Liver (tissue), 9 donors: ENCODE data around the gene SVEP1. TPM values are rescaled to one million over a fixed set of nuclear protein-coding genes. Genes with fewer than 3 reads are reported as not detected.
"Not testable (repeated sequence)": the region's sequence is repeated elsewhere in the genome, so short reads cannot be mapped to it uniquely, and the experiment has no call there.

Experiments
- DNase-seq: peaks from one replicate; pipeline ENCODE4 v3.0.0-alpha.2; 2017; ENCODE audit warnings: low spot score
- H3K27ac ChIP-seq, 2 donors: one replicate each; pipeline ENCODE4 v1.7.0; 2013; ENCODE audit warnings: inconsistent platforms in 2 of 2, low read length in 2 of 2, control low read depth in 1 of 2, low read depth in 1 of 2, mild to moderate bottlenecking in 1 of 2
- H3K27me3 ChIP-seq, 4 donors: one replicate each; pipeline versions ENCODE4 v1.6.1 to v1.7.0; 2013; ENCODE audit warnings: low read length in 3 of 4, inconsistent platforms in 1 of 4, mild to moderate bottlenecking in 1 of 4, moderate library complexity in 1 of 4; ENCODE audit not compliant: control insufficient read depth in 4 of 4, insufficient read depth in 4 of 4
- H3K36me3 ChIP-seq, 4 donors: one replicate each; pipeline versions ENCODE4 v1.6.1 to v1.7.0; 2013; ENCODE audit warnings: low read length in 3 of 4, mild to moderate bottlenecking in 3 of 4, low read depth in 1 of 4, moderate library complexity in 1 of 4; ENCODE audit not compliant: control insufficient read depth in 4 of 4, insufficient read depth in 3 of 4
- H3K4me1 ChIP-seq, 4 donors: one replicate each; pipeline versions ENCODE4 v1.6.1 to v1.7.0; 2013; ENCODE audit warnings: low read length in 3 of 4, mild to moderate bottlenecking in 3 of 4, moderate library complexity in 1 of 4; ENCODE audit not compliant: control insufficient read depth in 4 of 4, insufficient read depth in 4 of 4
- H3K4me3 ChIP-seq, 3 donors: one replicate each; pipeline versions ENCODE4 v1.6.1 to v1.7.0; 2013; ENCODE audit warnings: low read length in 3 of 3, control low read depth in 1 of 3, low read depth in 1 of 3, mild to moderate bottlenecking in 1 of 3
- H3K9ac ChIP-seq, 2 donors: one replicate each; pipeline ENCODE4 v1.7.0; 2013; ENCODE audit warnings: low read length in 2 of 2, mild to moderate bottlenecking in 2 of 2, moderate library complexity in 2 of 2, control low read depth in 1 of 2, low read depth in 1 of 2
- H3K9me3 ChIP-seq, 4 donors: one replicate each; pipeline versions ENCODE4 v1.6.1 to v1.7.0; 2013; ENCODE audit warnings: low read length in 3 of 4; ENCODE audit not compliant: control insufficient read depth in 4 of 4
- FOXA2 ChIP-seq: IDR thresholded peaks from 2 replicates; pipeline ENCODE4 v1.6.1; 2016; ENCODE audit warnings: antibody characterized with exemption
- GABPA ChIP-seq, 2 donors: IDR thresholded peaks in 1 of 2; conservative IDR thresholded peaks in 1 of 2; 2 replicates each; pipeline ENCODE4 v1.6.1; 2016; ENCODE audit warnings: antibody characterized with exemption in 2 of 2, mild to moderate bottlenecking in 1 of 2, moderate library complexity in 1 of 2
- HNF4G ChIP-seq: IDR thresholded peaks from 2 replicates; pipeline ENCODE4 v1.6.1; 2016; ENCODE audit warnings: antibody characterized with exemption
- JUND ChIP-seq, 2 donors: IDR thresholded peaks; 2 replicates each; pipeline ENCODE4 v1.6.1; 2016; ENCODE audit warnings: antibody characterized with exemption in 2 of 2
- NR2F2 ChIP-seq: IDR thresholded peaks from 2 replicates; pipeline ENCODE4 v1.6.1; 2016; ENCODE audit warnings: antibody characterized with exemption
- RAD21 ChIP-seq, 2 donors: IDR thresholded peaks; 2 replicates each; pipeline ENCODE4 v1.6.1; 2016; ENCODE audit warnings: antibody characterized with exemption in 2 of 2, mild to moderate bottlenecking in 2 of 2
- RXRA ChIP-seq, 2 donors: IDR thresholded peaks; 2 replicates each; pipeline ENCODE4 v1.6.1; 2017 to 2018; ENCODE audit warnings: antibody characterized with exemption in 2 of 2, mild to moderate bottlenecking in 1 of 2
- SP1 ChIP-seq: IDR thresholded peaks from 2 replicates; pipeline ENCODE4 v1.6.1; 2018; ENCODE audit warnings: antibody characterized with exemption, mild to moderate bottlenecking
- TAF1 ChIP-seq: conservative IDR thresholded peaks from 2 replicates; pipeline ENCODE4 v1.6.1; 2016; ENCODE audit warnings: antibody characterized with exemption, mild to moderate bottlenecking
- YY1 ChIP-seq: IDR thresholded peaks from 2 replicates; pipeline ENCODE4 v1.6.1; 2016; ENCODE audit warnings: antibody characterized with exemption, mild to moderate bottlenecking
- ZBTB33 ChIP-seq: IDR thresholded peaks from 2 replicates; pipeline ENCODE4 v1.6.1; 2016; ENCODE audit warnings: antibody characterized with exemption
- WGBS: extraction: QIAGEN DNeasy Blood & Tissue Kit; methylation state at CpG from one replicate; pipeline ENCODE4 v1.1.7; 2013; 5-methylcytosine and 5-hydroxymethylcytosine counted together
- polyA plus RNA-seq, 2 donors: library from polyadenylated mRNA; stranded (reverse) in 1 of 2; unstranded in 1 of 2; fragments of 200-250 nt in 1 of 2; fragments of >200 nt in 1 of 2; fragmentation: Nextera tagmentation in 1 of 2; extraction: Ambion mirVana in 1 of 2; gene quantifications; one replicate each; pipeline versions ENCODE4 v1.2.1 to v1.2.3, GENCODE V29; 2013 to 2015
- total RNA-seq, 2 donors: library from RNA; depleted of rRNA; stranded (reverse); fragments of >200 nt; gene quantifications; one replicate each; pipeline ENCODE4 v1.2.3, GENCODE V29; 2014
- TF ChIP-seq, protein P1 (sequence below): IDR thresholded peaks from 2 replicates; pipeline ENCODE4 v1.6.1; 2016; ENCODE audit warnings: antibody characterized with exemption, mild to moderate bottlenecking
- TF ChIP-seq, protein P2 (sequence below): fragments of 150-350 bp; IDR thresholded peaks from 2 replicates; pipeline ENCODE4 v1.5.1; 2017; ENCODE audit warnings: improper control_type of control experiment, low read depth, low read length; ENCODE audit not compliant: missing input control
- TF ChIP-seq, protein P3 (sequence below): IDR thresholded peaks from 2 replicates; pipeline ENCODE4 v1.6.1; 2016; ENCODE audit warnings: antibody characterized with exemption
- TF ChIP-seq, protein P4 (sequence below): IDR thresholded peaks from 2 replicates; pipeline ENCODE4 v1.6.1; 2016; ENCODE audit warnings: antibody characterized with exemption
- donor health status: healthy.
- donor health status: healthy.
- donor health status: healthy.
- donor health status: healthy.
- donor health status: healthy.

Gene SVEP1
- total and polyA plus RNA-seq, 4 donors, result 0.58 to 7.5 (median 1.8) TPM

DNA sequence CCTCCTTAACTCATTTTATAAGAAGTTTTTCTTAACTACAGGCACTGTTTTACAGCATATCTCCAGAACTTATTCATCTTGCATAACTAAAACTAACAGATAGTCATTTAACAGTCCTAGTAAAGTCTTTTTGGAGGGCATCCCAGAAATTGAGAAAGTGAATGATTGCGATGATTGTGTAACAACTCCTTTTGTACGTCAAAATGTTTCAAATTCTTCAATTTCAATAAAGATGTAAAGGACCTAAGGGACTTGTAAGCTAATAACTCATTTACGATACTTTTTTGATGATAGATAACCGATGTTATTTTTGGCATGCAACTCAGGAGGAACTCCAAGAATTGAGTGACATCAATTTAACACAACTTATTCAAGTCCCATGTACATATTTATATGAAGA is 42.7 kb downstream of the SVEP1 start:
- peaks cover 0 to 3% (median 2%) of the 10 kb centered on the region in 4 donors for H3K9me3 ChIP-seq
- DNase-seq, result no peak
- no peaks in the 10 kb centered on the region for H3K4me1 ChIP-seq
- H3K36me3 ChIP-seq, result no peaks in the 10 kb centered on the region
- no peak overlapping the region for H3K4me3 ChIP-seq
- H3K9ac ChIP-seq, result no peak overlapping the region
- H3K27me3 ChIP-seq, result no peaks in the 10 kb centered on the region
- WGBS, result 58% methylated on average over 4 of the region's 4 CpGs
- TF ChIP-seq NR2F2 (no peak), ZBTB33 (no peak), RAD21 (IDR thresholded peaks at IDR 0.05) (no peak), RXRA (IDR thresholded peaks at IDR 0.05) (no peak), TAF1 (no peak), GABPA (IDR thresholded peaks at IDR 0.05 in 1 of 2, conservative IDR thresholded peaks at IDR 0.05 in 1 of 2) (no peak), HNF4G (no peak), FOXA2 (no peak), YY1 (no peak), SP1 (no peak), JUND (IDR thresholded peaks at IDR 0.05) (no peak)
- TF ChIP-seq, protein P1, sequence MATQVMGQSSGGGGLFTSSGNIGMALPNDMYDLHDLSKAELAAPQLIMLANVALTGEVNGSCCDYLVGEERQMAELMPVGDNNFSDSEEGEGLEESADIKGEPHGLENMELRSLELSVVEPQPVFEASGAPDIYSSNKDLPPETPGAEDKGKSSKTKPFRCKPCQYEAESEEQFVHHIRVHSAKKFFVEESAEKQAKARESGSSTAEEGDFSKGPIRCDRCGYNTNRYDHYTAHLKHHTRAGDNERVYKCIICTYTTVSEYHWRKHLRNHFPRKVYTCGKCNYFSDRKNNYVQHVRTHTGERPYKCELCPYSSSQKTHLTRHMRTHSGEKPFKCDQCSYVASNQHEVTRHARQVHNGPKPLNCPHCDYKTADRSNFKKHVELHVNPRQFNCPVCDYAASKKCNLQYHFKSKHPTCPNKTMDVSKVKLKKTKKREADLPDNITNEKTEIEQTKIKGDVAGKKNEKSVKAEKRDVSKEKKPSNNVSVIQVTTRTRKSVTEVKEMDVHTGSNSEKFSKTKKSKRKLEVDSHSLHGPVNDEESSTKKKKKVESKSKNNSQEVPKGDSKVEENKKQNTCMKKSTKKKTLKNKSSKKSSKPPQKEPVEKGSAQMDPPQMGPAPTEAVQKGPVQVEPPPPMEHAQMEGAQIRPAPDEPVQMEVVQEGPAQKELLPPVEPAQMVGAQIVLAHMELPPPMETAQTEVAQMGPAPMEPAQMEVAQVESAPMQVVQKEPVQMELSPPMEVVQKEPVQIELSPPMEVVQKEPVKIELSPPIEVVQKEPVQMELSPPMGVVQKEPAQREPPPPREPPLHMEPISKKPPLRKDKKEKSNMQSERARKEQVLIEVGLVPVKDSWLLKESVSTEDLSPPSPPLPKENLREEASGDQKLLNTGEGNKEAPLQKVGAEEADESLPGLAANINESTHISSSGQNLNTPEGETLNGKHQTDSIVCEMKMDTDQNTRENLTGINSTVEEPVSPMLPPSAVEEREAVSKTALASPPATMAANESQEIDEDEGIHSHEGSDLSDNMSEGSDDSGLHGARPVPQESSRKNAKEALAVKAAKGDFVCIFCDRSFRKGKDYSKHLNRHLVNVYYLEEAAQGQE, result no peak
- TF ChIP-seq, protein P2, sequence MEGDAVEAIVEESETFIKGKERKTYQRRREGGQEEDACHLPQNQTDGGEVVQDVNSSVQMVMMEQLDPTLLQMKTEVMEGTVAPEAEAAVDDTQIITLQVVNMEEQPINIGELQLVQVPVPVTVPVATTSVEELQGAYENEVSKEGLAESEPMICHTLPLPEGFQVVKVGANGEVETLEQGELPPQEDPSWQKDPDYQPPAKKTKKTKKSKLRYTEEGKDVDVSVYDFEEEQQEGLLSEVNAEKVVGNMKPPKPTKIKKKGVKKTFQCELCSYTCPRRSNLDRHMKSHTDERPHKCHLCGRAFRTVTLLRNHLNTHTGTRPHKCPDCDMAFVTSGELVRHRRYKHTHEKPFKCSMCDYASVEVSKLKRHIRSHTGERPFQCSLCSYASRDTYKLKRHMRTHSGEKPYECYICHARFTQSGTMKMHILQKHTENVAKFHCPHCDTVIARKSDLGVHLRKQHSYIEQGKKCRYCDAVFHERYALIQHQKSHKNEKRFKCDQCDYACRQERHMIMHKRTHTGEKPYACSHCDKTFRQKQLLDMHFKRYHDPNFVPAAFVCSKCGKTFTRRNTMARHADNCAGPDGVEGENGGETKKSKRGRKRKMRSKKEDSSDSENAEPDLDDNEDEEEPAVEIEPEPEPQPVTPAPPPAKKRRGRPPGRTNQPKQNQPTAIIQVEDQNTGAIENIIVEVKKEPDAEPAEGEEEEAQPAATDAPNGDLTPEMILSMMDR, result no peak
- TF ChIP-seq, protein P3, sequence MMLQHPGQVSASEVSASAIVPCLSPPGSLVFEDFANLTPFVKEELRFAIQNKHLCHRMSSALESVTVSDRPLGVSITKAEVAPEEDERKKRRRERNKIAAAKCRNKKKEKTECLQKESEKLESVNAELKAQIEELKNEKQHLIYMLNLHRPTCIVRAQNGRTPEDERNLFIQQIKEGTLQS, result no peak
- TF ChIP-seq, protein P4, sequence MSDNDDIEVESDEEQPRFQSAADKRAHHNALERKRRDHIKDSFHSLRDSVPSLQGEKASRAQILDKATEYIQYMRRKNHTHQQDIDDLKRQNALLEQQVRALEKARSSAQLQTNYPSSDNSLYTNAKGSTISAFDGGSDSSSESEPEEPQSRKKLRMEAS, result no peak
- no peak overlapping the region for H3K27ac ChIP-seq

GRCh38 chr9:110534162-110534561 is 45.4 kb downstream of the SVEP1 start:
- not testable (repeated sequence) for DNase-seq, H3K27me3 ChIP-seq, H3K4me1 ChIP-seq, H3K27ac ChIP-seq, H3K4me3 ChIP-seq, H3K36me3 ChIP-seq, H3K9ac ChIP-seq, H3K9me3 ChIP-seq
- WGBS, result 80% methylated on average over 4 of the region's 4 CpGs
